HepG2 (cell line): Measurements from ENCODE around the gene TGM2. TPM values are rescaled to one million over a fixed set of nuclear protein-coding genes. Genes with fewer than 3 reads are reported as not detected.

Experiments used
- CHCHD3 ChIP-seq: sonication (generic); formaldehyde crosslinking; IDR thresholded peaks from 2 replicates; pipeline ENCODE4 v1.8.0; 2022; ENCODE audit warnings: mild to moderate bottlenecking, missing genetic modification reagents, moderate library complexity
- FOXO1 ChIP-seq: sonication (generic); formaldehyde crosslinking; IDR thresholded peaks from 2 replicates; pipeline ENCODE4 v1.4.0; 2020; ENCODE audit warnings: missing genetic modification reagents
- HMG20B ChIP-seq: conservative IDR thresholded peaks from 2 replicates; pipeline ENCODE4 v1.6.1; 2016; ENCODE audit warnings: missing genetic modification reagents, missing compliant biosample characterization
- HNRNPLL ChIP-seq: fragments of 200-400 bp; formaldehyde crosslinking; IDR thresholded peaks from 2 replicates; pipeline ENCODE4 v1.6.1; 2017; ENCODE audit warnings: mild to moderate bottlenecking, low read depth, low read length; ENCODE audit not compliant: poor library complexity, severe bottlenecking
- HOXA9 ChIP-seq: sonication (generic); formaldehyde crosslinking; IDR thresholded peaks from 2 replicates; pipeline ENCODE4 v1.8.1; 2022; ENCODE audit warnings: missing genetic modification reagents, mild to moderate bottlenecking, moderate library complexity, borderline replicate concordance
- MED1 ChIP-seq: sonication (generic); formaldehyde crosslinking; IDR thresholded peaks from 2 replicates; pipeline ENCODE4 v1.4.0; 2020; ENCODE audit warnings: missing genetic modification reagents
- MTA3 ChIP-seq: sonication (generic); formaldehyde crosslinking; IDR thresholded peaks from 2 replicates; pipeline ENCODE4 v1.4.0; 2020; ENCODE audit warnings: missing genetic modification reagents
- MTF1 ChIP-seq: sonication (generic); formaldehyde crosslinking; IDR thresholded peaks from 2 replicates; pipeline ENCODE4 v1.5.0; 2020; ENCODE audit warnings: missing genetic modification reagents
- MXI1 ChIP-seq: IDR thresholded peaks from 3 replicates; pipeline ENCODE4 v1.6.1; 2012; ENCODE audit warnings: low read depth, low read length, inconsistent platforms, borderline replicate concordance
- PHF21A ChIP-seq: sonication (generic); formaldehyde crosslinking; IDR thresholded peaks from 2 replicates; pipeline ENCODE4 v1.5.0; 2020; ENCODE audit warnings: mild to moderate bottlenecking, missing genetic modification reagents
- POLR2A ChIP-seq, 2 experiments: IDR thresholded peaks; 2 replicates each; pipeline ENCODE4 v1.6.1; 2011; ENCODE audit warnings: low read depth in 2 of 2, low read length in 2 of 2, mild to moderate bottlenecking in 1 of 2, moderate library complexity in 1 of 2; ENCODE audit not compliant: insufficient read depth in 1 of 2
- RCOR2 ChIP-seq: IDR thresholded peaks from 2 replicates; pipeline ENCODE4 v1.6.1; 2016; ENCODE audit warnings: missing biosample characterization, missing genetic modification reagents
- REL ChIP-seq: sonication (generic); formaldehyde crosslinking; conservative IDR thresholded peaks from 2 replicates; pipeline ENCODE4 v1.8.0; 2022; ENCODE audit warnings: mild to moderate bottlenecking, missing genetic modification reagents, moderate library complexity
- SALL1 ChIP-seq: sonication (generic); formaldehyde crosslinking; IDR thresholded peaks from 2 replicates; pipeline ENCODE4 v1.8.0; 2022; ENCODE audit warnings: mild to moderate bottlenecking, missing genetic modification reagents
- STAG1 ChIP-seq: sonication (generic); formaldehyde crosslinking; IDR thresholded peaks from 2 replicates; pipeline ENCODE4 v1.4.0; 2020; ENCODE audit warnings: missing genetic modification reagents
- ZNF253 ChIP-seq: sonication (generic); formaldehyde crosslinking; IDR thresholded peaks from 2 replicates; pipeline ENCODE4 v1.8.0; 2022; ENCODE audit warnings: mild to moderate bottlenecking, missing genetic modification reagents, borderline replicate concordance
- ZNF33B ChIP-seq: sonication (generic); formaldehyde crosslinking; IDR thresholded peaks from 2 replicates; pipeline ENCODE4 v1.5.1; 2020; ENCODE audit warnings: mild to moderate bottlenecking, missing genetic modification reagents
- ZNF354B ChIP-seq: sonication (generic); formaldehyde crosslinking; IDR thresholded peaks from 2 replicates; pipeline ENCODE4 v1.8.0; 2022; ENCODE audit warnings: mild to moderate bottlenecking, missing genetic modification reagents
- ZNF501 ChIP-seq: sonication (generic); formaldehyde crosslinking; IDR thresholded peaks from 2 replicates; pipeline ENCODE4 v1.5.1; 2020; ENCODE audit warnings: mild to moderate bottlenecking, moderate library complexity, missing genetic modification reagents
- ZNF547 ChIP-seq: sonication (generic); formaldehyde crosslinking; IDR thresholded peaks from 2 replicates; pipeline ENCODE4 v1.5.1; 2020; ENCODE audit warnings: mild to moderate bottlenecking, missing genetic modification reagents
- ZNF724P ChIP-seq: sonication (generic); formaldehyde crosslinking; IDR thresholded peaks from 2 replicates; pipeline ENCODE4 v1.8.0; 2022; ENCODE audit warnings: missing genetic modification reagents, borderline replicate concordance
- ZNF746 ChIP-seq: sonication (generic); formaldehyde crosslinking; IDR thresholded peaks from 2 replicates; pipeline ENCODE4 v1.8.0; 2022; ENCODE audit warnings: mild to moderate bottlenecking, missing genetic modification reagents
- ZSCAN21 ChIP-seq: sonication (generic); formaldehyde crosslinking; IDR thresholded peaks from 2 replicates; pipeline ENCODE4 v1.8.0; 2022; ENCODE audit warnings: mild to moderate bottlenecking, missing genetic modification reagents, moderate library complexity, borderline replicate concordance
- polyA plus RNA-seq, 8 experiments: library from polyadenylated mRNA; depleted of rRNA in 3 of 8; stranded (reverse) in 7 of 8; unstranded in 1 of 8; fragments of >200 nt; fragmentation: Illumina TruSeq in 4 of 8; extraction: Trizol in 4 of 8; gene quantifications; 2 replicates each; pipeline versions ENCODE4 v1.2.1 to v1.2.3, GENCODE V29; 2011 to 2016; ENCODE audit warnings: low read depth in 4 of 8, missing spikeins in 1 of 8, mixed read lengths in 1 of 8; ENCODE audit not compliant: insufficient read depth in 1 of 8
- total RNA-seq, 5 experiments: library from RNA; depleted of rRNA; stranded (reverse); fragments of >200 nt; fragmentation: Illumina TruSeq; extraction: Trizol; gene quantifications; 2 replicates each; pipeline ENCODE4 v1.2.3, GENCODE V29; 2016; ENCODE audit warnings: low read depth in 1 of 5
- TF ChIP-seq, protein P1 (sequence below): sonication (generic); formaldehyde crosslinking; IDR thresholded peaks from 2 replicates; pipeline ENCODE4 v1.4.0; 2020; ENCODE audit warnings: mild to moderate bottlenecking, missing genetic modification reagents
- TF ChIP-seq, protein P2 (sequence below): sonication (generic); formaldehyde crosslinking; IDR thresholded peaks from 2 replicates; pipeline ENCODE4 v1.8.1; 2023; ENCODE audit warnings: missing genetic modification reagents, mild to moderate bottlenecking, borderline replicate concordance
- TF ChIP-seq, protein P3 (sequence below): sonication (generic); formaldehyde crosslinking; IDR thresholded peaks from 2 replicates; pipeline ENCODE4 v1.4.0; 2020; ENCODE audit warnings: missing genetic modification reagents

The TGM2 gene
- total and polyA plus RNA-seq, 2 of the 13 experiments (the other 11 are each of a cell fraction or from before 2014, with no cell fraction given): 4.2 to 46.4 TPM

GRCh38 chr20:38125157-38126056, 39.7 kb downstream of the TGM2 start (continued):
- TF ChIP-seq HNRNPLL (no peak), ZNF33B (CRISPR knock-in tag) (no peak), HMG20B (CRISPR knock-in tag) (no peak), ZNF354B (CRISPR knock-in tag) (peak; percentile 81; the same call in 1 of the 2 replicates), FOXO1 (peak; percentile 87), POLR2A (IDR thresholded peaks at IDR 0.05; ENCODE audit: insufficient read depth in 1 of 2, low read depth in 2 of 2, low read length in 2 of 2) (no peak), PHF21A (CRISPR knock-in tag) (peak; percentile 52), ZNF724P (CRISPR knock-in tag) (0 out of 2 replicates have a peak, but pooled peaks have one; percentile 52), STAG1 (CRISPR knock-in tag) (peak; percentile 75), ZSCAN21 (CRISPR knock-in tag) (no peak; the same call in 1 of the 2 replicates), MTA3 (CRISPR knock-in tag) (no peak), ZNF746 (CRISPR knock-in tag) (peak; percentile 95; the same call in 1 of the 2 replicates), HOXA9 (CRISPR knock-in tag) (no peak), MED1 (CRISPR knock-in tag) (peak; percentile 48), RCOR2 (0 out of 2 replicates have a peak, but pooled peaks have one; percentile 10), MXI1 (no peak; the same call in 2 of the 3 replicates), ZNF547 (CRISPR knock-in tag) (0 out of 2 replicates have a peak, but pooled peaks have one; percentile 4), MTF1 (no peak), ZNF501 (peak; percentile 92), REL (CRISPR knock-in tag) (no peak), ZNF253 (0 out of 2 replicates have a peak, but pooled peaks have one; percentile 27), SALL1 (CRISPR knock-in tag) (peak; percentile 78), CHCHD3 (CRISPR knock-in tag) (no peak)
- TF ChIP-seq, protein P1, sequence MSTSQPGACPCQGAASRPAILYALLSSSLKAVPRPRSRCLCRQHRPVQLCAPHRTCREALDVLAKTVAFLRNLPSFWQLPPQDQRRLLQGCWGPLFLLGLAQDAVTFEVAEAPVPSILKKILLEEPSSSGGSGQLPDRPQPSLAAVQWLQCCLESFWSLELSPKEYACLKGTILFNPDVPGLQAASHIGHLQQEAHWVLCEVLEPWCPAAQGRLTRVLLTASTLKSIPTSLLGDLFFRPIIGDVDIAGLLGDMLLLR (CRISPR knock-in tag): no peak
- TF ChIP-seq, protein P2, sequence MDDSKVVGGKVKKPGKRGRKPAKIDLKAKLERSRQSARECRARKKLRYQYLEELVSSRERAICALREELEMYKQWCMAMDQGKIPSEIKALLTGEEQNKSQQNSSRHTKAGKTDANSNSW (CRISPR knock-in tag): no peak
- TF ChIP-seq, protein P3, sequence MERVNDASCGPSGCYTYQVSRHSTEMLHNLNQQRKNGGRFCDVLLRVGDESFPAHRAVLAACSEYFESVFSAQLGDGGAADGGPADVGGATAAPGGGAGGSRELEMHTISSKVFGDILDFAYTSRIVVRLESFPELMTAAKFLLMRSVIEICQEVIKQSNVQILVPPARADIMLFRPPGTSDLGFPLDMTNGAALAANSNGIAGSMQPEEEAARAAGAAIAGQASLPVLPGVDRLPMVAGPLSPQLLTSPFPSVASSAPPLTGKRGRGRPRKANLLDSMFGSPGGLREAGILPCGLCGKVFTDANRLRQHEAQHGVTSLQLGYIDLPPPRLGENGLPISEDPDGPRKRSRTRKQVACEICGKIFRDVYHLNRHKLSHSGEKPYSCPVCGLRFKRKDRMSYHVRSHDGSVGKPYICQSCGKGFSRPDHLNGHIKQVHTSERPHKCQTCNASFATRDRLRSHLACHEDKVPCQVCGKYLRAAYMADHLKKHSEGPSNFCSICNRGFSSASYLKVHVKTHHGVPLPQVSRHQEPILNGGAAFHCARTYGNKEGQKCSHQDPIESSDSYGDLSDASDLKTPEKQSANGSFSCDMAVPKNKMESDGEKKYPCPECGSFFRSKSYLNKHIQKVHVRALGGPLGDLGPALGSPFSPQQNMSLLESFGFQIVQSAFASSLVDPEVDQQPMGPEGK: peak; percentile 92
